ENCODE data around the gene FNBP1.

- TF ChIP-seq CTCF (conservative IDR thresholded peaks at IDR 0.05; ENCODE audit: low read depth, low read length) (no peak), EZH2phosphoT487 (IDR thresholded peaks at IDR 0.05; ENCODE audit: borderline replicate concordance, low read length) (no peak), EZH2 (IDR thresholded peaks at IDR 0.05; ENCODE audit: low read length, unreplicated experiment) (no peak)
Measured at GRCh38 chr9:129878291-129878690, 164.7 kb downstream of the FNBP1 start.
